Stimulated activated CD8-positive, alpha-beta memory T cell treated with anti-CD3 and anti-CD28 coated beads, Interleukin-12 subunit alpha, Interleukin-12 subunit beta, amount 100 ng/mL, for 1 hour (primary cell): Measurements from ENCODE around the gene OGFOD3.

ENCODE experiments used
- DNase-seq: peaks from one replicate; pipeline ENCODE4 v3.0.0-alpha.2; 2020; ENCODE audit warnings: low read depth

The OGFOD3 gene

DNA sequence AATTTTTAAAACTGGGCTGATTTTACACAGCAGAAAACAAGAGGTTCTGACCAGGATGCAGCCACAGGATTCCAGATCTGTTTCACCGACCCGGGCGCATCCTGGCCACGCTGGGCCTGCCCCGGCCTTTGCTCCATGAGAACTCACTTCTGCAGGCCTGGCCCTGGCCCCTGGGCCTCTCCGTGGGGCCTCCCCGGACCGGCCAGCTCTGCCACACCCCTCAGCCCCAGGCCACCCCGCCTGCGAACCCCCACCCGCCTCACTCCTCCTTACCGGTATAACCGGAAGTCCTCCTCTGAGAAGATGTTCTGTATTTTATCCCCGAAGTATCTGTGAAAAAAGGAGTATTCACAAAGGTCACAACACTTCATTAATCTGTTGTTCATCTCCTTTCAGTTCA, 13.3 kb downstream of the OGFOD3 start:
- no peak for DNase-seq

DNA sequence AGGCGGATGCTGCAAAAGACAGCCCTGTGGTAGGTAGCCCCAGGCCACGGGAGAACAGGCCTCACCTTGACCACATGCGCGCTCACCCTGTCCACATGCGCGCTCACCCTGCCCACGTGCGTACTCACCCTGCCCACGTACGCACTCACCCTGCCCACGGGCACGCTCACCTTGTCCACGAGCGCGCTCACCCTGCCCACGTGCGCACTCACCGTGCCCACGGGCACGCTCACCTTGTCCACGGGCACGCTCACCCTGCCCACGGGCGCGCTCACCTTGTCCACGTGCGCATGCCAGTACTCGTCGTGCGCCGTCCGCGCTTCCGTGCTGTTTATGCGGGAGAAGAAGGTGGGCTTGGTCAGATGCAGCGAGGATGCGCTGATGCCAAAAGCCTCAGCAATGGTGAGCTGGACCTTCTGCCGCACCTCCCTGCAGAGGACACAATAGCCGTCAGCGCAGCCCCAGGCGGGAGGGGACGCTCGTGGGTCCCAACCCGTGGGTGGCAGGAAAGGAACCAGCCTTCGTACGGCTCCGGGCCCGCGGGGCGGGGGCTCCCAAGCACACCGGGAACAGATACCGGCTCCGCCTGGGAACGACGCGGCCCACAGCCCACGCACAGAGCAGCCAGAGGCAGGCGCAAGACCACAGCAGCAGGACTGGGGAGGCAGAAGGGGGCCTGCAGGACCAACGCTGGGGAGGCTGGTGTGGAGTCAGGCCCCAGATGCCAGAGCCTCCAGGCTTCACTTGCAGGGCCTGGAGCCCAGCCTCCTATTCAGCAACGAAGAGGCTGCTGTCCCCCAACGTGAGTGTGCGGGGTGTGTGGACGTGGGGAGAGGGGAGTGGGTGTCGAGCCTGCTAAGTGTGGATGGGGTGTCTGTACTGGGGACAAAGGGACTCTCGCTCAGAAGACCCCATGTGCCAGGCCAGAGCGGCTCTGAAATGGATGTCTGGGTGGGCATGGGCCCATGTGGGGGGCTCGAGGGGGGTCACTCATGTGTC, 14.4 kb downstream of the OGFOD3 start:
- no peak for DNase-seq

GRCh38 chr17:82402865-82403264, 15.5 kb downstream of the OGFOD3 start:
- no peak for DNase-seq

DNA sequence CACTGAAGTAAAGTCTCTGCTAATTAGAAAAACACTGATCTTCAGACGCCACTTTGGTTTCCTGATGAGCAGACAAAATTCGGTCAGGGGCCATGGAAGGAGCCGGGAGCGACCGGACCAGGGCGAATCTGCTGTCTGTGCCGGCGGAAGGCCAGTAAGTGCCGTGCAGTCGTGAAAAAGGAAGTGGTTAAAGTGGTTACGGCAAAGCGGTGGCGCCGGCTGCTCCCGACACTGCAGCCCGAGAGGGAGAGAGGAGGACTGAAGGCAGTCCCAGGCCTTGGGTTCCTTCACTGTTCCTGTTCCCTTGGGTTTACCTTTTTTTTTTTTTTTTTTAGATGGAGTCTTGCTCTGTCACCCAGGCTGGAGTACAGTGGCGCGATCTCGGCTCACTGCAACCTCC, 17.6 kb downstream of the OGFOD3 start:
- DNase-seq, result peak; percentile 18

GRCh38 chr17:82400206-82400605, 18.2 kb downstream of the OGFOD3 start:
- DNase-seq, result no peak

GRCh38 chr17:82399601-82400101, 18.7 kb downstream of the OGFOD3 start:
- no peak for DNase-seq

DNA sequence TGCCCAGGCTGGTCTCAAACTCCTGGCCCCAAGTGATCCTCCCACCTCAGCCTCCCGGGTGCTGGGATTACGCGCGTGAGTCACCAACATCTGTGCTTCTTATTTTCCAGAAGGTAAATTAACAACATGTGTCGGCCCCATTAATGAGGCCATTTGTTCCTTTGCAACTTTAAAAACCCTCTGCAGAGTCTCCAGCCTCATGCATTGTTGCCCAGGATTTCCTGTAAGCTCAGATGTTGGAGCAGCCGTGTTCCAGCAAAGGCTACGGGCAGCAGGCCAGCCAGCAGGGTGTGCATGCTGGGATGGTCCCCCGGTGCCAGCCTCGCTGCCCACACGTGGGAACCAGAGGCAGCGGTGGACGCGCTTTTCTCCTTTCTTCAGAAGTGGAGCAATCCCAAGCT, 19.3 kb downstream of the OGFOD3 start:
- DNase-seq, result no peak

- DNase-seq, result no peak
Measured at GRCh38 chr17:82397449-82398335, 20.7 kb downstream of the OGFOD3 start.

DNA sequence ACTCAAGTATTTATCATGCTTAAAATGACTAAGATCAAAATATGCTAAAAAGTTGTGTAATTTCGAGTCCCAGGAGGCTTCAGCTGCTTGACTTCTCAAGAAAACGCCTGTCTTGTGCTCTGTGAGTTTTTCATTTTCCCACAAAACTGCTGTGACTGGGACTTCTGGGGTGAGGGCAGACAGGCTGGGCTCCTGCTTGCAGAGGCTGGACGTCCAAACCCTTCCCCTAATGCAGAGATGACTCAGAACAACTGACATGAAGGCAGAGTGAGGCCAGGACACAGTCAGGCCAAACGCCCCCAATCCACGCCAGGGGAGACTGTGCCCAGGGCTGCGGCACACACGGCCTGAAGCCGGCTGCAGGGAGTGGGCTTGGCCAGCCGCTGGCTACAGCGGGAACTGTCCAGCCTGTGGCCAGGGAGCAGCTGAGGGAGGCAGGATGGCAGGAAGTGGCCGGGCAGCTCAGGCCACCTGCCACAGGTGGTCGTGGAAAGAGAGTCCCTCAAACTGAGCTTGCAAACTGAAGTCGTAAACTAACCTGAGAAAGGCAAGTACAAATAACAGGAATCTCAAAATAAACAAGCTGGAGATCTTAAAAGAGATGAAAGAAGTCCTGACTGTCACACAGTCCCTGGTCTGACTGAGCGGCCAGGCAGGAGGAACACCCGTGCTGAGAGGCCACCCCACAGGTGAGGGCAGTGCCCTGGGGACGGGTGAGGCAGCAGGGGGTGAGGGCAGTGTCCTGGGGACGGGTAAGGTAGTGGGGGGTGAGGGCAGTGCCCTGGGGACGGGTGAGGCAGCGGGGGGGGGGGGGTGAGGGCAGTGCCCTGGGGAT, 21.6 kb downstream of the OGFOD3 start:
- no peak for DNase-seq

DNA sequence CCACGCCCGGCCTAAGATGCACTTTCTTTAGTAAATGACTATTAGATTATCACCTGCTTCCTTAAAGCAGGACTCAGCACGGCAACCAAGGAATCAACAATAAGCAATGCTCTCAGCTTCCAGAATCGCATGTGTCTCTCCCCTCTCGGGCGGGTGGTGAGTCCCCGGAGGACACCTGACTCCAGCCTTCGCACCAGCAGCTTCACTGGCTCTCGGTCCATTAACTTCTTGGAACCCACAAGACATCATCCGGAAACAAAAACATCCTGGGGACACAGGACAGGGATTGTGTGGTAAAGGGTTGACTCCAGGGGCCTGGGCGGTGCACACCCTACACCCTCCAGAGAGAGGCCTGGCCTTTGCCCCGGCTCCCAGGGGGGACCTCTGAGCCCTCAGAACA, 24.1 kb downstream of the OGFOD3 start:
- DNase-seq, result no peak

DNA sequence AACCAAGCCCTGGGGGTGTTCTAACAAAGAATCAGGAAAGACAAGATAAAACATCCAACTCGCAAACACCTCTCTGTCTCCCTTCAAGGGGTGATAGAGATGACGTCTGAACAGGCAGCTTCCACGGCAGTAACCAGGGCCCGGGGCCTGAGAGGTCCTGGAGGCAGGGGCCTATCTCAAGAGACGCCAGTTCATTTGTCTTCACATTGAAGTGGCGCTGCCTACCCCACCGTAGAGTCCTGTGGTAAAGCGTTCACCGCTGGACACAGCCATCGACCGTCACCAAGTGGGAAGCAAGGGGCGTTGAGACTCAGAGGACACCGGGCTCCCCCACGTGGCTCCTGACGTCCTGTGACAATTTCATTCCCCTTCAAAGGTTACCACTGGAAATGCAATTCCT, 25.4 kb downstream of the OGFOD3 start:
- no peak for DNase-seq

DNA sequence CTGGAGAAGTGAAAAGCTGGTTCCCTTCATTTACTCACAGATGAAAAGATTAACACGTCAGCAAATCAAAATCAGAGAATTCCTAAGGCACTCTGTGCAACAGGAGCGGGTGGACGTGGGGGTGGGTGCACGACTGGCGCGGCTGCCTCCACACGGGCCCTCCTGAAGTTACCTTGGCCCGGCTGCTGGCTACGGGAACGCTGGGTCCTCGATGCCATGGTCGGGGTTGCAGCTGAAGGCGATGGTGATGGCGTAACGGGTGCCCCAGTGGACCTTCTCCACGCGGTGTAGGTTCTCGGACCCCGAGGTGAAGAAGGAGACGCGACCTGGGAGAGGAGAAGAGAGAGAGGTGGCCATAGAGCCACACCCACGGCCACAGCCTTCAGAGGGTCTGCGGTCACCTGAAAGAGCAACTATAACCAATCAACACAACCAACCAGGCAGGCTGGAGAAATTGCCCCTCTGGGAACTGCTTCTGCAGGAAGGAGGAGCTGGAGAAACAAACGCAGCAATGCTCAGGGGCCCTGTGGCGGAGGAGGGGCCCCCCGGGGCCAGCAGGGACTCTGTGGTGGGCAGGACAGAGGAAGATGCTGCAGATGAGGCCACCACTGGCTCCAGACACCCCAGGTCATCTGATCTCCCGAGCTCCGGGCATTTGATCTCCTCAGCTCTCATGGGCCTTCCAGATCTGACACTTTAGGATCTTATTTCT, 26.0 kb downstream of the OGFOD3 start:
- DNase-seq, result no peak

DNA sequence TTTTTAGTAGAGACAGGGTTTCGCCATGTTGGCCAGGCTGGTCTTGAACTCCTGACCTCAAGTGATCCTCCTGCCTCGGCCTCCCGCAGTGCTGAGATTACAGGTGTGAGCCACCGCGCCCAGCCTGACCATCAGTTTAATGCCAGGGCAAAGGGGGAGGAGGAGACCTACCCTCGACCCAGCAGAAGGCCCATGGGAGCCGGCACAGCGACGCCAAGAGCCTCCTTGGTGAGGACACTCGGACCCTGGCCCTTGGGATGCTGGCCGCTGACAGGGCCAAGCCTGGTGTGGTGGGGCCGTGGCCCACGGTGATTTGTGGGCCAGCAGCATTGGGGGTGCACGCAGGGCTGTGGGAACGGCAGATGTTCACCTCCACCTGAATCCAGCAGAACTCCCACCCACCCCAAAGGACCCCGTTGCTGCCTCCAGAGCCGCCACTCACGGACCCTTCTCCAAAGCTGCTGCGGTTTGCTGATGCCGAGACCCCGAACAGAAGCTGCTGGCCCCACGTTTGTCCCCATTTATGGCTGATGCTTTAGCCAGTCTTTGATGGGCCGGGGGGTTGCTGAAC, 26.8 kb downstream of the OGFOD3 start:
- no peak for DNase-seq

GRCh38 chr17:82390860-82391435, 27.4 kb downstream of the OGFOD3 start:
- DNase-seq, result no peak

DNA sequence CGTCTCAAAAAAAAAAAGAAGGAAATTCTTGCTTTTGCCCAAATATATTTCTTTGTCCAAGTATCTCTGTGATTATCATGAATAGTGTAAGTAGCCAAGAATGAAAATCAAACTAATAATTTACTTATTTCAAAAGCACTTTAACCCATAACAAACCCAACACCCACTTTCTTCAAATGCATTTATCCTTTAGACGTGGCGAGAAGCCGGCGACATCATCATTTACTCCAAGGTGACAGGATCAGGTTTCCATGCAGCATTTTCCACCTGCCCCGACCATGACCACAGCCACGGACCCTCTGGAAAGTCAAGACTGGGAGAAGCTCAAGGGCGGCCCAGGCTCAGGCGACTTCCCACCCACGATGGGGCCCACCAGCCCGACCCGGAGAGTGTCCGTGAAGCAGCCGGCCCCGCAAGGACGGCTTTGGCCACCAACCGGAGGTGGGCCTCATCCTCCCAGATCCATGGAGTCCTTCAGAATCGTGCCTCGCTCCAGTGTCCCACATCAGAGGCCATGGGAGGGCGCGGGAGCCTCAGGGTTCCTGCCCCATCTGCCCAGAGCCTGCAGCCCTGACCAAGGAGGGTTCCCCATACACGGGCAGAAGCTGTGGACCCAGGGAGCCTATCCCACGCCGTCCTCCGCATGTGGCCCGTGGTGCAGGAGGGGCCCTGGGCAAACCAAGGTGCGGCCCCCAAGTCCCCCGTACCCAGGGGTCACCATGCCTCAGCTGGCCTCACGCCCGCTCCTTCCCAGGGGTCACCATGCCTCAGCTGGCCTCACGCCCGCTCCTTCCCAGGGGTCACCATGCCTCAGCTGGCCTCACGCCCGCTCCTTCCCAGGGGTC, 28.1 kb downstream of the OGFOD3 start:
- DNase-seq, result no peak

- no peak for DNase-seq
Measured at GRCh38 chr17:82389379-82389778, 29.0 kb downstream of the OGFOD3 start.

GRCh38 chr17:82388922-82389283, 29.5 kb downstream of the OGFOD3 start:
- no peak for DNase-seq

GRCh38 chr17:82388223-82388921, 30.0 kb downstream of the OGFOD3 start:
- DNase-seq, result no peak

GRCh38 chr17:82387705-82388106, 30.7 kb downstream of the OGFOD3 start:
- DNase-seq, result no peak
